Ascending aorta (tissue), 2 donors: Measurements from ENCODE around the gene NFILZ. TPM values are rescaled to one million over a fixed set of nuclear protein-coding genes. Genes with fewer than 3 reads are reported as not detected.

Experiments
- DNase-seq, 2 donors: peaks; one replicate each; pipeline ENCODE4 v3.0.0-alpha.2; 2019; ENCODE audit warnings: low spot score in 2 of 2
- H3K27ac ChIP-seq, 2 donors: fragments of 200-600 bp; sonication (generic); one replicate each; pipeline ENCODE4 v1.5.1; 2016 to 2017; ENCODE audit warnings: mild to moderate bottlenecking in 1 of 2
- H3K27me3 ChIP-seq: fragments of 200-600 bp; sonication (generic); one replicate; pipeline ENCODE4 v1.5.1; 2017
- H3K36me3 ChIP-seq, 2 donors: fragments of 200-600 bp; sonication (generic); one replicate each; pipeline ENCODE4 v1.5.1; 2016
- H3K4me1 ChIP-seq, 2 donors: fragments of 200-600 bp; sonication (generic); one replicate each; pipeline ENCODE4 v1.5.1; 2016 to 2017; ENCODE audit warnings: mild to moderate bottlenecking in 1 of 2
- H3K4me3 ChIP-seq, 2 donors: fragments of 200-600 bp; sonication (generic); one replicate each; pipeline ENCODE4 v1.5.1; 2016 to 2017; ENCODE audit warnings: mild to moderate bottlenecking in 1 of 2
- H3K9me3 ChIP-seq, 2 donors: fragments of 200-600 bp; sonication (generic); one replicate each; pipeline ENCODE4 v1.5.1; 2016
- intact Hi-C: fragments of 100-400 bp; cut with DNase I; formaldehyde crosslinking; loops from one replicate; pipeline ENCODE4 v1.15.1; 2023
- total RNA-seq: library from RNA; depleted of rRNA; stranded (reverse); fragments of >200 nt; gene quantifications from one replicate; pipeline ENCODE4 v1.1.0, GENCODE V29; 2016
- TF ChIP-seq, protein P1 (sequence below), 3 experiments: fragments of 200-600 bp in 2 of 3; fragments of 450-650 bp in 1 of 3; sonication (generic) in 2 of 3; IDR thresholded peaks; one replicate each; pipeline ENCODE4 v1.5.1; 2016 to 2019; ENCODE audit warnings: antibody characterized with exemption in 3 of 3, mild to moderate bottlenecking in 1 of 3, moderate library complexity in 1 of 3

NFILZ gene
- total RNA-seq, 1 donor from 2014 or later = not detected

DNA sequence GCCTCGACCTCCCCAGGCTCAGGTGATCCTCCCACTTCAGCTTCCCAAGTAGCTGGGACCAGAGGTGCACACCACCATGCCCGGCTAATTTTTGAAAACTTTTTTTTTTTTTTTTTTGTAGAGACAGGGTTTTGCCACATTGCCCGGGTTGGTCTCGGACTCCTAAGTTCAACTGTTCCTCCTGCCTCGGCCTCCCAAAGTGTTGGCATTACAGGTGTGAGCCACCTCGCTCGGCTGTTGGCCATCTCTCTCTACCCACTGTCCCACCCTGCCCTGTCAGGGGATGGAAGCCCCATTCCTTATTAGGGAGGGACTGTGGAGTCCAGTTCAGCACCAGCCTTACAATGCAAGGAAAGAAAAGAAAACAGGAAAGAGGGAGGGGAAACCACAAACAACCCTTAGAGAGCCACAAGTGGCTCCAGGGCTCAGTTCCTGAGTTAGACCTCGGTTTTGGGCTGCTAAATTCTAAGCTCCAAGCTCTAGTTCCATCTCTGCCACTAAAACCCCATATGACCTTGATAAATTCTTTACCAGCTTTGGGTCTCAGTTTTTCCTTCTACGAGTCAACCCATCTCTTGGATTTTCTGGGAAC is 36.5 kb downstream of the NFILZ start:
- TF ChIP-seq, protein P1, sequence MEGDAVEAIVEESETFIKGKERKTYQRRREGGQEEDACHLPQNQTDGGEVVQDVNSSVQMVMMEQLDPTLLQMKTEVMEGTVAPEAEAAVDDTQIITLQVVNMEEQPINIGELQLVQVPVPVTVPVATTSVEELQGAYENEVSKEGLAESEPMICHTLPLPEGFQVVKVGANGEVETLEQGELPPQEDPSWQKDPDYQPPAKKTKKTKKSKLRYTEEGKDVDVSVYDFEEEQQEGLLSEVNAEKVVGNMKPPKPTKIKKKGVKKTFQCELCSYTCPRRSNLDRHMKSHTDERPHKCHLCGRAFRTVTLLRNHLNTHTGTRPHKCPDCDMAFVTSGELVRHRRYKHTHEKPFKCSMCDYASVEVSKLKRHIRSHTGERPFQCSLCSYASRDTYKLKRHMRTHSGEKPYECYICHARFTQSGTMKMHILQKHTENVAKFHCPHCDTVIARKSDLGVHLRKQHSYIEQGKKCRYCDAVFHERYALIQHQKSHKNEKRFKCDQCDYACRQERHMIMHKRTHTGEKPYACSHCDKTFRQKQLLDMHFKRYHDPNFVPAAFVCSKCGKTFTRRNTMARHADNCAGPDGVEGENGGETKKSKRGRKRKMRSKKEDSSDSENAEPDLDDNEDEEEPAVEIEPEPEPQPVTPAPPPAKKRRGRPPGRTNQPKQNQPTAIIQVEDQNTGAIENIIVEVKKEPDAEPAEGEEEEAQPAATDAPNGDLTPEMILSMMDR (IDR thresholded peaks at IDR 0.05) = no peak
- DNase-seq = no peak
- intact Hi-C loops = no loop called here
- no peaks in the 10 kb centered on the region for H3K36me3 ChIP-seq
- H3K4me3 ChIP-seq = no peak overlapping the region
- H3K27ac ChIP-seq = no peak overlapping the region
- no peaks in the 10 kb centered on the region for H3K27me3 ChIP-seq
- H3K4me1 ChIP-seq = no peaks in the 10 kb centered on the region
- no peaks in the 10 kb centered on the region for H3K9me3 ChIP-seq

DNA sequence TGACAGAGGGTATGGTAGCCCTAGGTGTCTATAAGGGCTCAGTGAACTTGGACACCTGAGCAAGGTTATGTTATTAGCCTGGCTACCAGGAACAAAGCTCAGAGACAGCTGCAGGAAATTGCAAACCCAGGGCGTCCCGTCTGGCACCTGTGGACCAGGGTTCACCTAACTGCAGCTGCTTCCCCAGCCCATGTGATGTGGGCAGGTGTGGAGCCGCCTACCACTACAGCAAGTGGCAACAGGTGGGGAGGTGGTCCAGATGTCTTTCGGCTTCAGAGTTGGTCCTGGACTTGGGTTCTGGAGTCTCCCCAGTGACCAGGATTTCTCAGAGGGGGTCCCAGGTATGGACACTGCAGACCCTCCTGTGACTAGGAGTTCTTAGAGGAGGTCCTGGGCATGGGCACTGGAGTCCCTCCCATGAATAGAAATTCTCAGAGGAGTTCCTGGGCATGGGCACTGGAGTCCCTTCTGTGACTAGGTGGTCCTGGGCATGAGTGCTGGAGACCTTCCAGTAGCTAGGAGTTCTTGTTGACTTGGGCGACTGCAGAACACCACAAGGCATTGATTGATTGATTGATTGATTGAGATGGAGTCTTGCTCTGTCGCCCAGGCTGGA is 43.0 kb downstream of the NFILZ start:
- no peaks in the 10 kb centered on the region for H3K36me3 ChIP-seq
- intact Hi-C loops = no loop called here
- H3K4me1 ChIP-seq = no peaks in the 10 kb centered on the region
- TF ChIP-seq, protein P1 (IDR thresholded peaks at IDR 0.05) = no peak
- H3K27me3 ChIP-seq = no peaks in the 10 kb centered on the region
- DNase-seq = no peak
- H3K4me3 ChIP-seq = no peak overlapping the region
- H3K9me3 ChIP-seq = no peaks in the 10 kb centered on the region
- no peak overlapping the region for H3K27ac ChIP-seq

DNA sequence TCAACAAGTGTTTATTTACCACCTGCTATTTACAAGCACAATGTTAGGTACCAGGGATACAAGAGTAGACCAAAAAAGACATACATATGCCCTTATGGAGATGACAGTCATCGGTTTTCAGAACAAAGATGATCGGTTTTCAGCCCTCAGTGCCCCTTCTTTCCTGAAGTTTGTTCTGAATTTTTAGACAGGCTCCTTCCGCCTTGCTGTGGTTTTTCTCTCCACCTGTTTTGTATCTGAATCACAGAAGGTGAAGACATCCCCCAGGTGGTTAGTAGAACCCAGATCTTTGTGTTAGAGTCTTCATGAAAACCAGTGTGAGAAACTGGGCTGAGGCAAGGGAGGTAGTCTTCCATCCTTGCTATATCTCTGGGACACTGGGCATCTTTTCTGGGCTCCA is 44.6 kb downstream of the NFILZ start:
- H3K4me3 ChIP-seq = no peak overlapping the region
- H3K27ac ChIP-seq = no peak overlapping the region
- no peaks in the 10 kb centered on the region for H3K36me3 ChIP-seq
- intact Hi-C loops = no loop called here
- DNase-seq = no peak
- H3K9me3 ChIP-seq = no peaks in the 10 kb centered on the region
- TF ChIP-seq, protein P1 (IDR thresholded peaks at IDR 0.05) = no peak
- H3K27me3 ChIP-seq = no peaks in the 10 kb centered on the region
- no peaks in the 10 kb centered on the region for H3K4me1 ChIP-seq

DNA sequence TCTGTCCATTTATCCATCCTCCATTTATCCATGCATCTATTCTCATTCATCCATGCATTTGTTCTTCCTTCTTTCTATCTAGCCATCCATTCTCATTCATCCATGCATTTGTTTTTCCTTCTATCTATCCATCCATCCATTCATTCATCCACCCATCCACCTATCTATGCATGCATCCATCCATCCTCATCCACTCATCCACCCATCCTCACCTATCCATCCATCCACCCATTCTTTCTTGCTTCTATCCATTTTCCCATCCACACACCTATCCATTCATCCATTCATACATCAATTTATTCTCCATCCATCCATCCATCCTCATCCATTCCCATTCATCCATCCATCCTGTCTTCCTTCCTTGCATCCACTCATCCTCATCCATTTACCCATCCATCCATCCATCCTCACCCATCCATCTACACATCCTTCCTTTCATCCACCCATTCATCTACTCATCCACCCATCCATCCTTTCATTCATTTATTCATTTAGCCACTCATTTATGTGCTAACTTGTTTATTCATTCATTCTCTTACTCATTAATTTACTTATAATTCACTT is 47.9 kb downstream of the NFILZ start:
- Histone ChIP-seq H3K4me1 (no peaks in the 10 kb centered on the region), H3K36me3 (no peaks in the 10 kb centered on the region), H3K27me3 (no peaks in the 10 kb centered on the region), H3K9me3 (no peaks in the 10 kb centered on the region), H3K4me3 (no peak overlapping the region), H3K27ac (no peak overlapping the region)
- TF ChIP-seq, protein P1 (IDR thresholded peaks at IDR 0.05) = no peak
- intact Hi-C loops = no loop called here
- no peak for DNase-seq

Other genes starting within 250 kb of the NFILZ start
- 70.8 TPM for gene RAB11B, start 240.3 kb upstream of the NFILZ start, total RNA-seq
- 151 TPM for gene MARCHF2, start 217.3 kb upstream of the NFILZ start, total RNA-seq
- gene HNRNPM, start 185.7 kb upstream of the NFILZ start, total RNA-seq = 198 TPM
- not detected for gene PRAM1, start 128.0 kb upstream of the NFILZ start, total RNA-seq
- 189 TPM for gene ZNF414, start 116.5 kb upstream of the NFILZ start, total RNA-seq
- gene MYO1F, start 53.2 kb upstream of the NFILZ start, total RNA-seq = 5.0 TPM
- gene ADAMTS10, start 19.9 kb upstream of the NFILZ start, total RNA-seq = 184 TPM
- not detected for gene ACTL9, start 68.2 kb downstream of the NFILZ start, total RNA-seq
- gene OR2Z1, start 91.0 kb downstream of the NFILZ start, total RNA-seq = not detected
- 12.8 TPM for gene ZNF558, start 201.7 kb downstream of the NFILZ start, total RNA-seq
- gene MBD3L1, start 201.7 kb downstream of the NFILZ start, total RNA-seq = not detected